HepG2 (cell line): ENCODE data around the gene SCAF8. TPM values are rescaled to one million over a fixed set of nuclear protein-coding genes. Genes with fewer than 3 reads are reported as not detected.

Experiments used
- AGO1 ChIP-seq: fragments of 200-400 bp; formaldehyde crosslinking; IDR thresholded peaks from 2 replicates; pipeline ENCODE4 v1.6.1; 2017; ENCODE audit warnings: mild to moderate bottlenecking, low read depth, low read length, moderate library complexity; ENCODE audit not compliant: poor library complexity, severe bottlenecking
- AGO2 ChIP-seq: fragments of 200-400 bp; formaldehyde crosslinking; optimal IDR thresholded peaks from 2 replicates; pipeline ENCODE3; 2017; ENCODE audit warnings: mild to moderate bottlenecking, low read depth, low read length, moderate library complexity
- BRD4 ChIP-seq: sonication (generic); formaldehyde crosslinking; IDR thresholded peaks from 2 replicates; pipeline ENCODE4 v1.4.0; 2020; ENCODE audit warnings: missing genetic modification reagents
- DNMT3B ChIP-seq: conservative IDR thresholded peaks from 2 replicates; pipeline ENCODE4 v1.6.1; 2016; ENCODE audit warnings: missing biosample characterization, control low read depth
- RBM22 ChIP-seq: fragments of 200-400 bp; formaldehyde crosslinking; optimal IDR thresholded peaks from 2 replicates; pipeline ENCODE3; 2017; ENCODE audit warnings: mild to moderate bottlenecking, low read length, moderate library complexity
- ZBTB42 ChIP-seq: sonication (generic); formaldehyde crosslinking; IDR thresholded peaks from 2 replicates; pipeline ENCODE4 v1.5.0; 2020; ENCODE audit warnings: mild to moderate bottlenecking, missing genetic modification reagents
- ZNF777 ChIP-seq: sonication (generic); formaldehyde crosslinking; IDR thresholded peaks from 2 replicates; pipeline ENCODE4 v1.4.0; 2020; ENCODE audit warnings: missing genetic modification reagents
- polyA plus RNA-seq, 8 experiments: library from polyadenylated mRNA; depleted of rRNA in 3 of 8; stranded (reverse) in 7 of 8; unstranded in 1 of 8; fragments of >200 nt; fragmentation: Illumina TruSeq in 4 of 8; extraction: Trizol in 4 of 8; gene quantifications; 2 replicates each; pipeline versions ENCODE4 v1.2.1 to v1.2.3, GENCODE V29; 2011 to 2016; ENCODE audit warnings: low read depth in 4 of 8, missing spikeins in 1 of 8, mixed read lengths in 1 of 8; ENCODE audit not compliant: insufficient read depth in 1 of 8
- total RNA-seq, 5 experiments: library from RNA; depleted of rRNA; stranded (reverse); fragments of >200 nt; fragmentation: Illumina TruSeq; extraction: Trizol; gene quantifications; 2 replicates each; pipeline ENCODE4 v1.2.3, GENCODE V29; 2016; ENCODE audit warnings: low read depth in 1 of 5
- TF ChIP-seq, protein P1 (sequence below): sonication (generic); formaldehyde crosslinking; IDR thresholded peaks from 2 replicates; pipeline ENCODE4 v1.4.0; 2020; ENCODE audit warnings: missing genetic modification reagents, borderline replicate concordance
- TF ChIP-seq, protein P2 (sequence below): sonication (generic); formaldehyde crosslinking; IDR thresholded peaks from 2 replicates; pipeline ENCODE4 v1.9.0; 2021; ENCODE audit warnings: missing genetic modification reagents, mild to moderate bottlenecking, borderline replicate concordance
- TF ChIP-seq, protein P3 (sequence below): IDR thresholded peaks from 2 replicates; pipeline ENCODE4 v1.6.1; 2016; ENCODE audit warnings: low read depth
- TF ChIP-seq, protein P4 (sequence below), 2 experiments: fragments of 450-650 bp in 1 of 2; sonication (generic) in 1 of 2; formaldehyde crosslinking in 1 of 2; IDR thresholded peaks; 2 replicates each; pipeline versions ENCODE4 v1.6.1 to v1.8.0; 2016 to 2022; ENCODE audit warnings: antibody characterized with exemption in 1 of 2, mild to moderate bottlenecking in 1 of 2, missing genetic modification reagents in 1 of 2

The SCAF8 gene
- total and polyA plus RNA-seq, 2 of the 13 experiments (the other 11 are each of a cell fraction or from before 2014, with no cell fraction given) = 15.3 to 40.8 TPM

- TF ChIP-seq, protein P1, sequence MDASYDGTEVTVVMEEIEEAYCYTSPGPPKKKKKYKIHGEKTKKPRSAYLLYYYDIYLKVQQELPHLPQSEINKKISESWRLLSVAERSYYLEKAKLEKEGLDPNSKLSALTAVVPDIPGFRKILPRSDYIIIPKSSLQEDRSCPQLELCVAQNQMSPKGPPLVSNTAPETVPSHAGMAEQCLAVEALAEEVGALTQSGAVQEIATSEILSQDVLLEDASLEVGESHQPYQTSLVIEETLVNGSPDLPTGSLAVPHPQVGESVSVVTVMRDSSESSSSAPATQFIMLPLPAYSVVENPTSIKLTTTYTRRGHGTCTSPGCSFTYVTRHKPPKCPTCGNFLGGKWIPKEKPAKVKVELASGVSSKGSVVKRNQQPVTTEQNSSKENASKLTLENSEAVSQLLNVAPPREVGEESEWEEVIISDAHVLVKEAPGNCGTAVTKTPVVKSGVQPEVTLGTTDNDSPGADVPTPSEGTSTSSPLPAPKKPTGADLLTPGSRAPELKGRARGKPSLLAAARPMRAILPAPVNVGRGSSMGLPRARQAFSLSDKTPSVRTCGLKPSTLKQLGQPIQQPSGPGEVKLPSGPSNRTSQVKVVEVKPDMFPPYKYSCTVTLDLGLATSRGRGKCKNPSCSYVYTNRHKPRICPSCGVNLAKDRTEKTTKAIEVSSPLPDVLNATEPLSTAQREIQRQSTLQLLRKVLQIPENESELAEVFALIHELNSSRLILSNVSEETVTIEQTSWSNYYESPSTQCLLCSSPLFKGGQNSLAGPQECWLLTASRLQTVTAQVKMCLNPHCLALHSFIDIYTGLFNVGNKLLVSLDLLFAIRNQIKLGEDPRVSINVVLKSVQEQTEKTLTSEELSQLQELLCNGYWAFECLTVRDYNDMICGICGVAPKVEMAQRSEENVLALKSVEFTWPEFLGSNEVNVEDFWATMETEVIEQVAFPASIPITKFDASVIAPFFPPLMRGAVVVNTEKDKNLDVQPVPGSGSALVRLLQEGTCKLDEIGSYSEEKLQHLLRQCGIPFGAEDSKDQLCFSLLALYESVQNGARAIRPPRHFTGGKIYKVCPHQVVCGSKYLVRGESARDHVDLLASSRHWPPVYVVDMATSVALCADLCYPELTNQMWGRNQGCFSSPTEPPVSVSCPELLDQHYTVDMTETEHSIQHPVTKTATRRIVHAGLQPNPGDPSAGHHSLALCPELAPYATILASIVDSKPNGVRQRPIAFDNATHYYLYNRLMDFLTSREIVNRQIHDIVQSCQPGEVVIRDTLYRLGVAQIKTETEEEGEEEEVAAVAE (CRISPR knock-in tag) = 0 out of 2 replicates have a peak, but pooled peaks have one; percentile 54
- TF ChIP-seq BRD4 = no peak
- no peak for TF ChIP-seq AGO1
- no peak for TF ChIP-seq DNMT3B (CRISPR knock-in tag)
- TF ChIP-seq ZBTB42 (CRISPR knock-in tag) = peak; percentile 77; the same call in 1 of the 2 replicates
- peak; percentile 98 for TF ChIP-seq AGO2
- TF ChIP-seq, protein P2, sequence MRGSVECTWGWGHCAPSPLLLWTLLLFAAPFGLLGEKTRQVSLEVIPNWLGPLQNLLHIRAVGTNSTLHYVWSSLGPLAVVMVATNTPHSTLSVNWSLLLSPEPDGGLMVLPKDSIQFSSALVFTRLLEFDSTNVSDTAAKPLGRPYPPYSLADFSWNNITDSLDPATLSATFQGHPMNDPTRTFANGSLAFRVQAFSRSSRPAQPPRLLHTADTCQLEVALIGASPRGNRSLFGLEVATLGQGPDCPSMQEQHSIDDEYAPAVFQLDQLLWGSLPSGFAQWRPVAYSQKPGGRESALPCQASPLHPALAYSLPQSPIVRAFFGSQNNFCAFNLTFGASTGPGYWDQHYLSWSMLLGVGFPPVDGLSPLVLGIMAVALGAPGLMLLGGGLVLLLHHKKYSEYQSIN (CRISPR knock-in tag) = no peak
- no peak for TF ChIP-seq ZNF777 (CRISPR knock-in tag)
- TF ChIP-seq RBM22 = no peak
- TF ChIP-seq, protein P3, sequence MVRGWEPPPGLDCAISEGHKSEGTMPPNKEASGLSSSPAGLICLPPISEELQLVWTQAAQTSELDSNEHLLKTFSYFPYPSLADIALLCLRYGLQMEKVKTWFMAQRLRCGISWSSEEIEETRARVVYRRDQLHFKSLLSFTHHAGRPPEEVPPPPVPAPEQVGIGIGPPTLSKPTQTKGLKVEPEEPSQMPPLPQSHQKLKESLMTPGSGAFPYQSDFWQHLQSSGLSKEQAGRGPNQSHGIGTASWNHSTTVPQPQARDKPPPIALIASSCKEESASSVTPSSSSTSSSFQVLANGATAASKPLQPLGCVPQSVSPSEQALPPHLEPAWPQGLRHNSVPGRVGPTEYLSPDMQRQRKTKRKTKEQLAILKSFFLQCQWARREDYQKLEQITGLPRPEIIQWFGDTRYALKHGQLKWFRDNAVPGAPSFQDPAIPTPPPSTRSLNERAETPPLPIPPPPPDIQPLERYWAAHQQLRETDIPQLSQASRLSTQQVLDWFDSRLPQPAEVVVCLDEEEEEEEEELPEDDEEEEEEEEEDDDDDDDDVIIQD (CRISPR knock-in tag) = peak; percentile 56; the same call in 1 of the 2 replicates
- TF ChIP-seq, protein P4, sequence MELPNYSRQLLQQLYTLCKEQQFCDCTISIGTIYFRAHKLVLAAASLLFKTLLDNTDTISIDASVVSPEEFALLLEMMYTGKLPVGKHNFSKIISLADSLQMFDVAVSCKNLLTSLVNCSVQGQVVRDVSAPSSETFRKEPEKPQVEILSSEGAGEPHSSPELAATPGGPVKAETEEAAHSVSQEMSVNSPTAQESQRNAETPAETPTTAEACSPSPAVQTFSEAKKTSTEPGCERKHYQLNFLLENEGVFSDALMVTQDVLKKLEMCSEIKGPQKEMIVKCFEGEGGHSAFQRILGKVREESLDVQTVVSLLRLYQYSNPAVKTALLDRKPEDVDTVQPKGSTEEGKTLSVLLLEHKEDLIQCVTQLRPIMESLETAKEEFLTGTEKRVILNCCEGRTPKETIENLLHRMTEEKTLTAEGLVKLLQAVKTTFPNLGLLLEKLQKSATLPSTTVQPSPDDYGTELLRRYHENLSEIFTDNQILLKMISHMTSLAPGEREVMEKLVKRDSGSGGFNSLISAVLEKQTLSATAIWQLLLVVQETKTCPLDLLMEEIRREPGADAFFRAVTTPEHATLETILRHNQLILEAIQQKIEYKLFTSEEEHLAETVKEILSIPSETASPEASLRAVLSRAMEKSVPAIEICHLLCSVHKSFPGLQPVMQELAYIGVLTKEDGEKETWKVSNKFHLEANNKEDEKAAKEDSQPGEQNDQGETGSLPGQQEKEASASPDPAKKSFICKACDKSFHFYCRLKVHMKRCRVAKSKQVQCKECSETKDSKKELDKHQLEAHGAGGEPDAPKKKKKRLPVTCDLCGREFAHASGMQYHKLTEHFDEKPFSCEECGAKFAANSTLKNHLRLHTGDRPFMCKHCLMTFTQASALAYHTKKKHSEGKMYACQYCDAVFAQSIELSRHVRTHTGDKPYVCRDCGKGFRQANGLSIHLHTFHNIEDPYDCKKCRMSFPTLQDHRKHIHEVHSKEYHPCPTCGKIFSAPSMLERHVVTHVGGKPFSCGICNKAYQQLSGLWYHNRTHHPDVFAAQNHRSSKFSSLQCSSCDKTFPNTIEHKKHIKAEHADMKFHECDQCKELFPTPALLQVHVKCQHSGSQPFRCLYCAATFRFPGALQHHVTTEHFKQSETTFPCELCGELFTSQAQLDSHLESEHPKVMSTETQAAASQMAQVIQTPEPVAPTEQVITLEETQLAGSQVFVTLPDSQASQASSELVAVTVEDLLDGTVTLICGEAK (IDR thresholded peaks at IDR 0.05) = no peak
- TF ChIP-seq, protein P4 (CRISPR knock-in tag; IDR thresholded peaks at IDR 0.05) = peak; percentile 40; the same call in 1 of the 2 replicates
These were observed 588 bp downstream of the SCAF8 start (continued) for GRCh38 chr6:154733626-154734382.
